Spleen (tissue), 11 donors: ENCODE measurements around the gene LRRD1. TPM values are rescaled to one million over a fixed set of nuclear protein-coding genes. Genes with fewer than 3 reads are reported as not detected.
A peak's percentile ranks its signal among the peaks of the same experiment; 100 is the strongest.

Source experiments
- DNase-seq: peaks from one replicate; pipeline ENCODE4 v3.0.0-alpha.2; 2020
- H3K27ac ChIP-seq, 8 donors: fragments of 200-600 bp; sonication (generic) in 7 of 8; 1 replicate in 4 of 8; 2 replicates in 4 of 8; pipeline versions ENCODE4 v1.5.0 to v1.8.0; 2016 to 2021; ENCODE audit warnings: inconsistent platforms in 4 of 8, mild to moderate bottlenecking in 4 of 8, moderate library complexity in 1 of 8
- H3K27me3 ChIP-seq, 7 donors: fragments of 200-600 bp; sonication (generic) in 6 of 7; replicated peaks in 1 of 7; 1 replicate in 4 of 7; 2 replicates in 3 of 7; pipeline versions ENCODE4 v1.5.0 to v1.8.0; 2016 to 2021; ENCODE audit warnings: inconsistent platforms in 3 of 7, mild to moderate bottlenecking in 1 of 7
- H3K36me3 ChIP-seq, 6 donors: fragments of 200-600 bp; sonication (generic) in 5 of 6; 1 replicate in 4 of 6; 2 replicates in 2 of 6; pipeline versions ENCODE4 v1.5.0 to v1.8.0; 2016 to 2021; ENCODE audit warnings: inconsistent platforms in 2 of 6
- H3K4me1 ChIP-seq, 6 donors: fragments of 200-600 bp; sonication (generic) in 5 of 6; 1 replicate in 3 of 6; 2 replicates in 3 of 6; pipeline versions ENCODE4 v1.5.0 to v1.8.0; 2016 to 2021; ENCODE audit warnings: inconsistent platforms in 3 of 6
- H3K4me3 ChIP-seq, 8 donors: fragments of 200-600 bp; sonication (generic) in 7 of 8; 1 replicate in 4 of 8; 2 replicates in 4 of 8; pipeline versions ENCODE4 v1.5.0 to v1.8.0; 2016 to 2021; ENCODE audit warnings: inconsistent platforms in 4 of 8, mild to moderate bottlenecking in 4 of 8, moderate library complexity in 2 of 8
- H3K9me3 ChIP-seq, 8 donors: fragments of 200-600 bp; sonication (generic) in 7 of 8; 1 replicate in 4 of 8; 2 replicates in 4 of 8; pipeline versions ENCODE4 v1.5.0 to v1.8.0; 2016 to 2021; ENCODE audit warnings: inconsistent platforms in 4 of 8
- CTCF ChIP-seq, 11 experiments: fragments of 200-600 bp in 7 of 11; fragments of 450-650 bp in 4 of 11; sonication (generic) in 4 of 11; IDR thresholded peaks in 8 of 11; conservative IDR thresholded peaks in 3 of 11; 1 replicate in 7 of 11; 2 replicates in 4 of 11; pipeline versions ENCODE4 v1.4.0 to v1.8.0; 2016 to 2021; ENCODE audit warnings: antibody characterized with exemption in 11 of 11, inconsistent platforms in 4 of 11, mild to moderate bottlenecking in 1 of 11
- POLR2A ChIP-seq, 3 donors: fragments of 450-650 bp; IDR thresholded peaks; one replicate each; pipeline ENCODE4 v1.5.1; 2017; ENCODE audit warnings: antibody characterized with exemption in 3 of 3, mild to moderate bottlenecking in 1 of 3
- POLR2AphosphoS5 ChIP-seq, 3 donors: sonication (generic); formaldehyde crosslinking; IDR thresholded peaks; one replicate each; pipeline ENCODE4 v1.5.1; 2017; ENCODE audit warnings: antibody characterized with exemption in 3 of 3
- WGBS, 5 donors: extraction: QIAGEN DNeasy Blood & Tissue Kit in 3 of 5; methylation state at CpG; one replicate each; pipeline versions ENCODE4 v1.1.5 to v1.1.7; 2013 to 2018; 5-methylcytosine and 5-hydroxymethylcytosine counted together
- intact Hi-C: fragments of 100-400 bp; cut with DNase I; formaldehyde crosslinking; loops from one replicate; pipeline ENCODE4 v1.15.0; 2023; ENCODE audit warnings: low total_unique reads
- polyA plus RNA-seq, 3 donors: library from polyadenylated mRNA; stranded (reverse); fragments of 200-250 nt; gene quantifications; one replicate each; pipeline ENCODE4 v1.2.1, GENCODE V29; 2013
- total RNA-seq, 7 donors: library from RNA; depleted of rRNA in 3 of 7; stranded (reverse); fragments of >200 nt in 3 of 7; fragmentation: NEBNext Ultra II Directional in 4 of 7; extraction: Animal tissue kit (Norgen Biotek cat#: 25700) in 4 of 7; gene quantifications; one replicate each; pipeline versions ENCODE4 v1.1.0 to v1.2.1, GENCODE V29; 2016 to 2021
- donor health status: healthy with polysubstance abuse.
- donor health status: DM: no; HTN: no; CAD: no; lungs with moderate emphysema.
- donor health status: DM: no; HTN: no; CAD: no.
- donor health status: Bipolar disorder and iron deficiency.
- donor health status: healthy.
- donor health status: DM: no; HTN: no; CAD: no.
- donor health status: DM: yes; HTN: yes; CAD: no.

Gene LRRD1
- total and polyA plus RNA-seq, 10 donors = 0.09 to 0.34 (median 0.25) TPM; not detected in 6

GRCh38 chr7:92135052-92135889 is 43.7 kb downstream of the LRRD1 start:
- no peaks in the 10 kb centered on the region for H3K27me3 ChIP-seq
- no peak for DNase-seq
- intact Hi-C loops = no loop called here
- peaks cover 0 to 8% (median 0%) of the 10 kb centered on the region in 6 donors for H3K36me3 ChIP-seq
- H3K4me1 ChIP-seq = peaks cover 4 to 45% (median 27%) of the 10 kb centered on the region in 6 donors
- TF ChIP-seq CTCF (IDR thresholded peaks at IDR 0.05 in 8 of 11, conservative IDR thresholded peaks at IDR 0.05 in 3 of 11) (no peak), POLR2AphosphoS5 (IDR thresholded peaks at IDR 0.05) (no peak), POLR2A (IDR thresholded peaks at IDR 0.05) (no peak)
- 33 to 39% (median 35%) methylated on average over 20 to 21 of the region's 21 CpGs for WGBS, 5 donors
- H3K4me3 ChIP-seq = peak overlapping the region; percentile 74 to 98 (median 92)
- no peaks in the 10 kb centered on the region for H3K9me3 ChIP-seq
- H3K27ac ChIP-seq = peak overlapping the region; percentile 88 to 97 (median 97)

GRCh38 chr7:92134271-92135051 is 44.5 kb downstream of the LRRD1 start, which contains the start of gene CYP51A1:
CYP51A1 (minus strand) TSS chr7:92134477; CDS start chr7:92134364, 113 bp downstream.
- intact Hi-C loops = no loop called here
- Histone ChIP-seq H3K4me1 (peaks cover 4 to 48% (median 27%) of the 10 kb centered on the region in 6 donors), H3K36me3 (peaks cover 0 to 16% (median 0%) of the 10 kb centered on the region in 6 donors), H3K27ac (peak within 1 kb of the TSS; percentile 88 to 97 (median 97)), H3K4me3 (peak within 1 kb of the TSS; percentile 74 to 98 (median 92)), H3K27me3 (no peaks in the 10 kb centered on the region), H3K9me3 (no peaks in the 10 kb centered on the region)
- DNase-seq = peak; percentile 97
- TF ChIP-seq POLR2AphosphoS5 (IDR thresholded peaks at IDR 0.05) (peak; percentile 89 to 97 (median 95)), CTCF (IDR thresholded peaks at IDR 0.05 in 8 of 11, conservative IDR thresholded peaks at IDR 0.05 in 3 of 11) (peak in 4 of 11 experiments; percentile 6 to 45 (median 24)), POLR2A (IDR thresholded peaks at IDR 0.05) (peak; percentile 20 to 80 (median 34))
- 0 to 6% (median 1%) methylated on average over 23 to 73 of the region's 73 CpGs for WGBS, 5 donors

- intact Hi-C loops = no loop called here
- peak overlapping the region; percentile 74 to 98 (median 92) for H3K4me3 ChIP-seq
- peak; percentile 92 for DNase-seq
- TF ChIP-seq POLR2A (IDR thresholded peaks at IDR 0.05) (no peak), CTCF (IDR thresholded peaks at IDR 0.05 in 8 of 11, conservative IDR thresholded peaks at IDR 0.05 in 3 of 11) (peak; percentile 50 to 91 (median 81)), POLR2AphosphoS5 (IDR thresholded peaks at IDR 0.05) (no peak)
- WGBS, 5 donors = 0 to 1% (median 0%) methylated on average over 7 to 42 of the region's 42 CpGs
- peak overlapping the region; percentile 88 to 97 (median 97) for H3K27ac ChIP-seq
- no peaks in the 10 kb centered on the region for H3K9me3 ChIP-seq
- H3K4me1 ChIP-seq = peaks cover 4 to 48% (median 27%) of the 10 kb centered on the region in 6 donors
- peaks cover 0 to 23% (median 2%) of the 10 kb centered on the region in 6 donors for H3K36me3 ChIP-seq
- no peaks in the 10 kb centered on the region for H3K27me3 ChIP-seq
Observed at GRCh38 chr7:92133737-92134270, 45.1 kb downstream of the LRRD1 start.
